Esophagus squamous epithelium (tissue), 5 donors: Measurements from ENCODE around the gene CHMP2A. TPM values are rescaled to one million over a fixed set of nuclear protein-coding genes. Genes with fewer than 3 reads are reported as not detected.
A peak's percentile ranks its signal among the peaks of the same experiment; 100 is the strongest.

Experiments
- DNase-seq: peaks from one replicate; lab custom pipeline; 2025; lab: John Stamatoyannopoulos, UW
- H3K27ac ChIP-seq, 4 donors: fragments of 200-600 bp; sonication (generic); one replicate each; pipeline ENCODE4 v1.5.1; 2016 to 2019; ENCODE audit warnings: mild to moderate bottlenecking in 1 of 4
- H3K27me3 ChIP-seq, 4 donors: fragments of 200-600 bp; sonication (generic); 1 replicate in 3 of 4; 2 replicates in 1 of 4; pipeline versions ENCODE4 v1.5.1 to v1.6.0; 2017 to 2021; ENCODE audit warnings: antibody characterized with exemption in 1 of 4
- H3K36me3 ChIP-seq, 3 donors: fragments of 200-600 bp; sonication (generic); one replicate each; pipeline ENCODE4 v1.5.1; 2016 to 2019
- H3K4me1 ChIP-seq, 3 donors: fragments of 200-600 bp; sonication (generic); one replicate each; pipeline ENCODE4 v1.5.1; 2017 to 2019
- H3K4me3 ChIP-seq, 4 donors: fragments of 200-600 bp; sonication (generic); 1 replicate in 3 of 4; 2 replicates in 1 of 4; pipeline ENCODE4 v1.5.1; 2016 to 2019; ENCODE audit warnings: mild to moderate bottlenecking in 2 of 4, moderate library complexity in 1 of 4
- H3K9me3 ChIP-seq, 3 donors: fragments of 200-600 bp; sonication (generic); one replicate each; pipeline ENCODE4 v1.5.1; 2016 to 2019
- POLR2A ChIP-seq, 4 donors: fragments of 450-650 bp; IDR thresholded peaks; one replicate each; pipeline ENCODE4 v1.6.1; 2017; ENCODE audit warnings: antibody characterized with exemption in 4 of 4, mild to moderate bottlenecking in 4 of 4, moderate library complexity in 3 of 4
- WGBS, 2 donors: methylation state at CpG; one replicate each; pipeline ENCODE4 v1.1.5; 2018; 5-methylcytosine and 5-hydroxymethylcytosine counted together
- intact Hi-C: fragments of 100-400 bp; cut with DNase I; formaldehyde crosslinking; loops from one replicate; pipeline ENCODE4 v1.15.0; 2022
- total RNA-seq, 4 donors: library from RNA; depleted of rRNA; stranded (reverse); fragments of >200 nt; gene quantifications; one replicate each; pipeline ENCODE4 v1.1.0, GENCODE V29; 2016
- TF ChIP-seq, protein P1 (sequence below), 6 experiments: fragments of 450-650 bp in 4 of 6; fragments of 200-600 bp in 2 of 6; sonication (generic) in 2 of 6; IDR thresholded peaks; one replicate each; pipeline ENCODE4 v1.5.1; 2016 to 2019; ENCODE audit warnings: antibody characterized with exemption in 6 of 6, mild to moderate bottlenecking in 4 of 6, moderate library complexity in 4 of 6
- donor health status: DM: yes; HTN: yes; CAD: no.

CHMP2A gene
- total RNA-seq, 4 donors from 2014 or later: 76.5 to 99.5 (median 86.6) TPM

DNA sequence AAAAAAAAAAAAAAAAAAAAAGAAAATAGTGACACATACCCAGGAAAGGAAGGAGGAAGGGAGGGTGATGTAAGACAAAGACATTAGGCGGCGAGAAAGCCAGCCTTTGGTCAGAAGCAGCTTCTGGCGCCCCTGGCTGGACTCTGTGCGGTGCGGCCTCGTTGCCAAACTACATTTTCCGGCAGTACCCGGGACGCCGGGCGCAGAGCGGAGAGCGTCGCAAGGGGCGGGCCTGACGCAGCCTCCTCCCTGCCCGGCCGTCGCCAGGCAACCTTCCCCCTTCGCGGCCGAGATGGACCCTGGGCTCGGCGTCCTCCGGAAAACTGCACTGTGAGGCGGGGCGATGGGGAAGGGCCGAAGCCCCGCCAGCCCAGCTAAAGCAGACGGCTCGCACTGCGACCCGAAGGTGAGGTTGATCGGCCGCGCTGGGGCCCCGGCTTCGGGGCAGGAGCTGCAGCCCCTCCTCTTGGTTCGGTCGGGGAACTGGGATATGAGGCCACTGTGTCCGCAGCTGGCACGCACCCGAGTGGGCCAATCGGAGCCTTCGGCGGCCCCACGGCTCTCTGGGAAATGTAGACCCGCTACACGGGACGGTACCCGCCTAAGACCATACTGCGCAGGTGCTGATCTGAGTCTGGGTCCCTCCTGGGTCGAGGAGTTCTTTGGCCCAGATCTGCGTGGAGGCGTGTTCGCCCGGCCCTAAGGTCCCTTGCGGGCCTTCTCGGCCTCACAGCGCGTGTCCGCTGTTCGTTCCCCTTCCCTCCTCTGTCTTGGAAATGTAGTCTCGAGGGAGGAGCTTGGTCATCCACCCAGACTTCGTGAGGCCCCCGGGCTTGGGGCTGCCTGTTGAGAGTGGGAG is 20.5 kb upstream of the CHMP2A start:
- peaks cover 0 to 14% (median 7%) of the 10 kb centered on the region in 3 donors for H3K36me3 ChIP-seq
- no peak for DNase-seq
- intact Hi-C loops: no loop called here
- 0 to 1% methylated on average over 14 to 25 of the region's 66 CpGs for WGBS, 2 donors
- peak overlapping the region; percentile 80 to 97 (median 96) for H3K27ac ChIP-seq
- TF ChIP-seq, protein P1, sequence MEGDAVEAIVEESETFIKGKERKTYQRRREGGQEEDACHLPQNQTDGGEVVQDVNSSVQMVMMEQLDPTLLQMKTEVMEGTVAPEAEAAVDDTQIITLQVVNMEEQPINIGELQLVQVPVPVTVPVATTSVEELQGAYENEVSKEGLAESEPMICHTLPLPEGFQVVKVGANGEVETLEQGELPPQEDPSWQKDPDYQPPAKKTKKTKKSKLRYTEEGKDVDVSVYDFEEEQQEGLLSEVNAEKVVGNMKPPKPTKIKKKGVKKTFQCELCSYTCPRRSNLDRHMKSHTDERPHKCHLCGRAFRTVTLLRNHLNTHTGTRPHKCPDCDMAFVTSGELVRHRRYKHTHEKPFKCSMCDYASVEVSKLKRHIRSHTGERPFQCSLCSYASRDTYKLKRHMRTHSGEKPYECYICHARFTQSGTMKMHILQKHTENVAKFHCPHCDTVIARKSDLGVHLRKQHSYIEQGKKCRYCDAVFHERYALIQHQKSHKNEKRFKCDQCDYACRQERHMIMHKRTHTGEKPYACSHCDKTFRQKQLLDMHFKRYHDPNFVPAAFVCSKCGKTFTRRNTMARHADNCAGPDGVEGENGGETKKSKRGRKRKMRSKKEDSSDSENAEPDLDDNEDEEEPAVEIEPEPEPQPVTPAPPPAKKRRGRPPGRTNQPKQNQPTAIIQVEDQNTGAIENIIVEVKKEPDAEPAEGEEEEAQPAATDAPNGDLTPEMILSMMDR (IDR thresholded peaks at IDR 0.05): peak in 1 of 6 experiments; percentile 4
- TF ChIP-seq POLR2A (IDR thresholded peaks at IDR 0.05): peak in 2 of 4 donors; percentile 3 to 47
- H3K4me3 ChIP-seq: peak overlapping the region; percentile 80 to 97 (median 88)
- H3K4me1 ChIP-seq: peaks cover 22 to 46% (median 25%) of the 10 kb centered on the region in 3 donors
- no peaks in the 10 kb centered on the region for H3K9me3 ChIP-seq
- no peaks in the 10 kb centered on the region for H3K27me3 ChIP-seq

DNA sequence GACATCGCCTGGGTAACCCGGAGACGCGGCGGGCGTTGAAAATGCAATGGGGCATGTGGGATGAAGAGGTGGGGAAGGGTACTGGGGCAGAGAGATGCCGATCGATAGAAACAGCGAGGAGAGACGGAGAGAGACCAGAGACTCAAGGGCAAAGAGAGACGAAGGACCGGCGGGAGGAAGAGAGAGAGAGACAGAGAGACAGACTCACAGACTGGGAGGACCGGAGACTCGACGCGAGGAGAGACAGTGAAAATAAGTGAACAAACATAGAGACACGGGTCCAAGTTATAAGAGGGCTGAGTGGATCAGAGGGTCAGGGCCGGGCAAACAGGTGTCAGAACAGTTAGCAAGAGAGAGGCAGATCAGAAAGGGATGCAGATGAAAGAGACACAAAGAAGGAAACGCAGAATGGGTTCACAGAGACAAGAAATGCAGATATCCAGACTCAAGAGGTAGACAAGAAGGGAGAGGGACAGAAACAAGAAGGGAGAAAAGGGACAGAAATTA is 18.8 kb upstream of the CHMP2A start:
- H3K36me3 ChIP-seq: peaks cover 0 to 31% (median 12%) of the 10 kb centered on the region in 3 donors
- H3K4me1 ChIP-seq: peaks cover 22 to 46% (median 25%) of the 10 kb centered on the region in 3 donors
- 1 to 2% methylated on average over 15 to 17 of the region's 20 CpGs for WGBS, 2 donors
- H3K27me3 ChIP-seq: no peaks in the 10 kb centered on the region
- intact Hi-C loops: no loop called here
- DNase-seq: no peak
- H3K9me3 ChIP-seq: no peaks in the 10 kb centered on the region
- peak overlapping the region; percentile 69 to 86 (median 76) for H3K4me3 ChIP-seq
- peak overlapping the region; percentile 92 to 100 (median 98) for H3K27ac ChIP-seq
- TF ChIP-seq, protein P1 (IDR thresholded peaks at IDR 0.05): no peak
- no peak for TF ChIP-seq POLR2A (IDR thresholded peaks at IDR 0.05)

DNA sequence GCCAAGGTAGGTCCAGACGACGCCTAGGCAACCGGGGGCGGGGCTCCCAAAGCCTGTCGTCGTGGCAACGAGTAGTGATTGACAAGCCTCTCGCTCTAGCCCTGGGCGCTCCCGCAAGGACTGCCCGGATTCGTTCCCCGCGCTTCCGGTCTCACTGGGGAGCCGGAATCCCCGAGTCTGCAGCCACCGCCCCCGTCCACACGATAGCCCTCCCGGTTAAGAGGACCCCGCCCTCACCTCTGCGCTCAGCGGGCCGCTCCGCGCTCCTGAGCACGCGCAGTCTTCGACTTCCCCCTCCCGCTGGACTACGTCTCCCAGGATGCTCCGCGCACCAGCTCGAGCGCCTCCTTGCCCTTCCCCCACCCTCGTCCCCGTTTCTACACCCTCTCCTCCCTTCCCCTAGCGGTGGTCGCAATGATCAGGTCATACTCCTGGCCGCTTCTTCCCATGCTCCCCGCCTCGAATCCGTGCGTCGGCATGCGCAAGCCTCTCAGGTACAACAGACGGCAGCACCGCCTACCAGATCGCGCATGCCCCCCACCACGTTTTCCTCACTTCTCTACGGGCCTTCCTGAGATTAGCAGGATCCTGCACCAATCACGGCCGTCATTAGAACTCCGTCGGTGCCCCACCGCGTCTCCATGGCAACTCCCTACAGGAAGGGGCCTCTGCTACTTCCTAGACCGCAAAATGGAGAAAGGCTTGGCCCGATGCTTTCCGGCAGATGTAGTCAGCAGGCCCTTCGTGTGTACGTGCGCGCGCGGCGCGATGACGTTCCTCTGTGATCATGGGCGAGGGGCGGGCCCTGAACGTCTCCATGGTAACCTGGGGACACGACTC is 18.1 kb upstream of the CHMP2A start, which contains the start of gene MZF1:
Gene MZF1, minus strand, starts transcription at position 518 of the 840 bp plus-strand sequence. CDS start 1,946 bp downstream, outside the sequence.
- Histone ChIP-seq H3K27me3 (no peaks in the 10 kb centered on the region), H3K4me1 (peaks cover 22 to 40% (median 25%) of the 10 kb centered on the region in 3 donors)
- 0 to 1% methylated on average over 24 to 43 of the region's 75 CpGs for whole genome bisulfite sequencing, 2 donors

DNA sequence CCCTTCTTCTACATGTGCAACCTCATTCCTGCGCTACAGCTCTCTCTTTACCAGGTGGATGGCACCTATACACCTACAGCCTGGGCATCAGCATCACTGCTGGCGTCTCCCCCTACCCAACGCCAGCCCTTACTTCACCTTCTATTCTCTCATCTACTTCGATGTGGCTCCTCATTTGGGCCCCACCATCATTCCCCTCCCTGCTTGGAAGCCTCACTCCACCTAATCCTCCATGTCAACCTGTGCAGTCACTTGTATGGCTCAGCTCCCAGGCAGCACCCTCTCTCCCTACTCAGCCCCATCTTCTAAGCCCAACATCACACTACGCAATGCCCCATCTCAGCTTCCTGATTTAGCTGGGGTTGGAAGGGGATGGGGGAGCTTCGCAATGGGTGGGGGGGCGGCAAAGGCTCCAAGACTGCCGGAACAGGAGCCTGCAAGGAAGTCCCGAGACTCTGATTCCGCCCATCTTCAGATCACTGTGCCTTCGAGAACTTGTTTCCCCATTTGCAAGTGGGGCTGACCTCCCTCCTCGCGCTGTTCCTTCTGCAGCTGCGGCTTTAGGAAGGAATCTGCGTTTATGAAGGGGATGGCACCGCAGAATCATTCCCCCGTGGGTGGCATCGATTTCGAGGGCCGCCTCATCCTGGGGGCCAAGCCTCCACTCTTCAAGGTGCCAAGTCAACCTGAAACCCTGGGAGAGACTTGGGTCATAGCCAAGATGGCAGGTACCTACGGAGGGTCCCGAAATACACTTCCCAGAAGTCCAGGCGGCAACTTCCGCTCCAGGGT is 17.3 kb upstream of the CHMP2A start:
- Histone ChIP-seq H3K36me3 (peaks cover 0 to 39% (median 12%) of the 10 kb centered on the region in 3 donors), H3K27me3 (no peaks in the 10 kb centered on the region), H3K9me3 (no peaks in the 10 kb centered on the region), H3K27ac (peak overlapping the region; percentile 92 to 100 (median 98)), H3K4me3 (peak overlapping the region; percentile 69 to 86 (median 76)), H3K4me1 (peaks cover 22 to 36% (median 25%) of the 10 kb centered on the region in 3 donors)
- 84 to 87% methylated on average over 4 of the region's 24 CpGs for WGBS, 2 donors
- DNase-seq: no peak
- TF ChIP-seq POLR2A (IDR thresholded peaks at IDR 0.05): no peak
- TF ChIP-seq, protein P1 (IDR thresholded peaks at IDR 0.05): no peak
- intact Hi-C loops: no loop called here

More for the DNA sequence above, 18.1 kb upstream of the CHMP2A start, which contains the start of gene MZF1:
- H3K4me3 ChIP-seq: peak within 1 kb of the TSS; percentile 69 to 86 (median 76)
- intact Hi-C loops: no loop called here
- no peak for DNase-seq
- peaks cover 0 to 35% (median 12%) of the 10 kb centered on the region in 3 donors for H3K36me3 ChIP-seq
- H3K9me3 ChIP-seq: no peaks in the 10 kb centered on the region
- peak in 2 of 4 donors; percentile 28 to 38 for TF ChIP-seq POLR2A (IDR thresholded peaks at IDR 0.05)
- TF ChIP-seq, protein P1 (IDR thresholded peaks at IDR 0.05): peak in 2 of 6 experiments; percentile 30 to 37
- peak within 1 kb of the TSS; percentile 92 to 100 (median 98) for H3K27ac ChIP-seq
